Loucy (cell line): ENCODE results near the gene DLG2.

ENCODE experiments used
- H2AFZ ChIP-seq: fragments of 200-600 bp; sonication (generic); 2 replicates; pipeline ENCODE4 v1.6.0; 2016; ENCODE audit warnings: antibody characterized with exemption, mild to moderate bottlenecking, low read length, moderate library complexity
- H3F3A ChIP-seq: fragments of 200-600 bp; 2 replicates; pipeline ENCODE4 v1.6.0; 2016; ENCODE audit warnings: antibody characterized with exemption, low read depth, mild to moderate bottlenecking
- H3K27me3 ChIP-seq: fragments of 200-600 bp; sonication (generic); 2 replicates; pipeline ENCODE4 v1.6.1; 2014; ENCODE audit warnings: low read length, mild to moderate bottlenecking; ENCODE audit not compliant: insufficient read depth, poor library complexity, severe bottlenecking
- H3K36me3 ChIP-seq: fragments of 200-600 bp; sonication (generic); 2 replicates; pipeline ENCODE4 v1.6.1; 2016; ENCODE audit warnings: low read length; ENCODE audit not compliant: insufficient read depth
- H3K4me1 ChIP-seq: fragments of 200-600 bp; sonication (generic); 2 replicates; pipeline ENCODE4 v1.5.1; 2014; ENCODE audit warnings: low read length, mild to moderate bottlenecking; ENCODE audit not compliant: insufficient read depth, poor library complexity, severe bottlenecking
- H3K4me2 ChIP-seq: fragments of 200-600 bp; sonication (generic); 2 replicates; pipeline ENCODE4 v1.6.0; 2014; ENCODE audit warnings: antibody characterized with exemption, low read length, low read depth, mild to moderate bottlenecking; ENCODE audit not compliant: poor library complexity, severe bottlenecking
- H3K4me3 ChIP-seq: fragments of 200-600 bp; sonication (generic); 2 replicates; pipeline ENCODE4 v1.5.1; 2014; ENCODE audit warnings: low read length, mild to moderate bottlenecking, mixed read lengths; ENCODE audit not compliant: poor library complexity, severe bottlenecking
- H3K79me2 ChIP-seq: fragments of 200-600 bp; sonication (generic); 2 replicates; pipeline ENCODE4 v1.6.1; 2014; ENCODE audit warnings: low read length; ENCODE audit not compliant: insufficient read depth
- H3K9ac ChIP-seq: fragments of 200-600 bp; sonication (generic); 2 replicates; pipeline ENCODE4 v1.6.0; 2014; ENCODE audit warnings: mild to moderate bottlenecking, low read depth, low read length, moderate library complexity; ENCODE audit not compliant: poor library complexity, severe bottlenecking
- H3K9me2 ChIP-seq: fragments of 200-600 bp; sonication (generic); replicated peaks from 2 replicates; pipeline ENCODE4 v1.6.1; 2016; ENCODE audit warnings: low read depth, low read length, mixed read lengths
- H3K9me3 ChIP-seq: fragments of 200-600 bp; sonication (generic); 2 replicates; pipeline ENCODE4 v1.6.1; 2014; ENCODE audit warnings: mild to moderate bottlenecking, antibody characterized with exemption, low read length, low read depth; ENCODE audit not compliant: insufficient read depth
- H4K20me1 ChIP-seq: fragments of 200-600 bp; sonication (generic); 2 replicates; pipeline ENCODE4 v1.6.0; 2014; ENCODE audit warnings: antibody characterized with exemption, low read length, mild to moderate bottlenecking; ENCODE audit not compliant: insufficient read depth, poor library complexity, severe bottlenecking
- CTCF ChIP-seq: fragments of 200-600 bp; sonication (generic); conservative IDR thresholded peaks from 2 replicates; pipeline ENCODE4 v1.5.1; 2014; ENCODE audit warnings: mild to moderate bottlenecking, antibody characterized with exemption, low read length
- EZH2phosphoT487 ChIP-seq: fragments of 200-600 bp; IDR thresholded peaks from 2 replicates; pipeline ENCODE4 v1.6.1; 2018; ENCODE audit warnings: antibody characterized with exemption, mild to moderate bottlenecking, moderate library complexity, borderline replicate concordance

Gene DLG2

GRCh38 chr11:83895516-83895915 is 1731.6 kb downstream of the DLG2 start:
- Histone ChIP-seq H3K4me3 (no peak overlapping the region), H3K9me3 (no peaks in the 10 kb centered on the region), H3K4me1 (no peaks in the 10 kb centered on the region), H3K79me2 (no peaks in the 10 kb centered on the region), H3K9me2 (no peaks in the 10 kb centered on the region), H3K4me2 (no peak overlapping the region), H4K20me1 (no peaks in the 10 kb centered on the region), H3F3A (no peaks in the 10 kb centered on the region), H3K9ac (no peak overlapping the region), H3K27me3 (no peaks in the 10 kb centered on the region), H3K36me3 (no peaks in the 10 kb centered on the region), H2AFZ (no peak overlapping the region)
- TF ChIP-seq CTCF: no peak
- no peak for TF ChIP-seq EZH2phosphoT487

GRCh38 chr11:83881428-83881827 is 1745.7 kb downstream of the DLG2 start:
- no peak overlapping the region for H2AFZ ChIP-seq
- H3K4me3 ChIP-seq: no peak overlapping the region
- H3F3A ChIP-seq: no peaks in the 10 kb centered on the region
- H3K9me3 ChIP-seq: 0 out of 2 replicates have a peak, but pooled peaks cover 2% of the 10 kb centered on the region
- TF ChIP-seq EZH2phosphoT487: no peak
- TF ChIP-seq CTCF: no peak
- no peaks in the 10 kb centered on the region for H3K79me2 ChIP-seq
- no peak overlapping the region for H3K4me2 ChIP-seq
- no peaks in the 10 kb centered on the region for H3K27me3 ChIP-seq
- no peak overlapping the region for H3K9ac ChIP-seq
- H3K36me3 ChIP-seq: no peaks in the 10 kb centered on the region
- H3K9me2 ChIP-seq: no peaks in the 10 kb centered on the region
- no peaks in the 10 kb centered on the region for H3K4me1 ChIP-seq
- H4K20me1 ChIP-seq: no peaks in the 10 kb centered on the region

- H3K27me3 ChIP-seq: no peaks in the 10 kb centered on the region
- H3K36me3 ChIP-seq: no peaks in the 10 kb centered on the region
- no peak overlapping the region for H2AFZ ChIP-seq
- H3K4me2 ChIP-seq: no peak overlapping the region
- no peak overlapping the region for H3K4me3 ChIP-seq
- no peaks in the 10 kb centered on the region for H3K9me2 ChIP-seq
- H3K79me2 ChIP-seq: no peaks in the 10 kb centered on the region
- no peaks in the 10 kb centered on the region for H3F3A ChIP-seq
- H3K9ac ChIP-seq: no peak overlapping the region
- no peaks in the 10 kb centered on the region for H3K4me1 ChIP-seq
- no peaks in the 10 kb centered on the region for H3K9me3 ChIP-seq
- H4K20me1 ChIP-seq: no peaks in the 10 kb centered on the region
- no peak for TF ChIP-seq CTCF
- TF ChIP-seq EZH2phosphoT487: no peak
Measured at GRCh38 chr11:83871054-83871453, 1756.1 kb downstream of the DLG2 start.
